Epithelial cell of esophagus (primary cell): Measurements from ENCODE around the gene GSTA5.

Source experiments
- DNase-seq: peaks from one replicate; pipeline ENCODE4 v3.0.0; 2010; ENCODE audit warnings: low read depth
- H3K4me3 ChIP-seq: 2 replicates; pipeline ENCODE4 v1.5.1; 2011; ENCODE audit warnings: mild to moderate bottlenecking, low read length, control low read depth
- TF ChIP-seq, protein P1 (sequence below): IDR thresholded peaks from 2 replicates; pipeline ENCODE4 v1.5.1; 2011; ENCODE audit warnings: low read depth, mild to moderate bottlenecking, low read length, control low read depth, inconsistent platforms; ENCODE audit not compliant: insufficient read depth; ENCODE audit errors: missing control alignments

GSTA5 gene

DNA sequence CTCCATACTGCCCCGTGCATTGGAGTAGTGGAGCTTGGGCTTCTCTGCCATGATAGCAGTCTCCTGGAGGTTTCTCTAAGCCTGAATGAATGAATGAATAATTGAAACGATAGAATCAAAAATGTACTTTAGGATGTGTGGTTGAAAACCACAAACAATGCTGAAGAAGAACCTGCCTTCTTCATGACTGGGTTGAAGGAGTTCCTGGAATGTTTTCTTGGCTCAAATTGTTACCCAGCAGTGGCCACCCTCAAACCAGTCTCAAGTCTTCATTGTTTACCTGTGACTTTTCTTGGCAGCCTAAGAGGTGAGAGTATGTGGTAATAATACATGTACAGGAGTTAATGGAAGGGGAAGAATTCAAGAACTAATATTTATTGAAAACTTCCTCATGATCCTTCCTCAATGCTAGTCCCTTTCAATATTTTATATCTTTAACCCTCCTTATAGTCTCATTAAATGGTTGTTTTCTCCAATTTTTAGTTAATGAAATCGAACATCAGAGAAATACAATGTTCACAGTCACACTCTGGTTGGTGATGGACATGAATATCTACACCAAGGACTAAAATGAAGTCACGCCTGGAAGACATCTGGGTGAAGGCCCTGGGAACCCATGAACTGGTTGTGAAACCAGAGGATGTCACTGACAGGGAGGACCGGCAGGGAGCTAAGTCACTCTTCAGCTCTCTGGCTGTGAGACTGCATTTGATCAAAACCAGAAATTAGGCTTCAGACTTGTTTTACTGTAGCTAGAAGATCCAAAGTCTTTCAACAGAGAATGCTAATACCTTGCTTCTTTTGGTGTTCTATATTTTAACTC is at the start of gene GSTA5:
TSS of gene GSTA5 (minus strand) at position 51 of the 823 bp plus-strand sequence.
- no peak within 1 kb of the TSS for H3K4me3 ChIP-seq
- DNase-seq: no peak
- TF ChIP-seq, protein P1, sequence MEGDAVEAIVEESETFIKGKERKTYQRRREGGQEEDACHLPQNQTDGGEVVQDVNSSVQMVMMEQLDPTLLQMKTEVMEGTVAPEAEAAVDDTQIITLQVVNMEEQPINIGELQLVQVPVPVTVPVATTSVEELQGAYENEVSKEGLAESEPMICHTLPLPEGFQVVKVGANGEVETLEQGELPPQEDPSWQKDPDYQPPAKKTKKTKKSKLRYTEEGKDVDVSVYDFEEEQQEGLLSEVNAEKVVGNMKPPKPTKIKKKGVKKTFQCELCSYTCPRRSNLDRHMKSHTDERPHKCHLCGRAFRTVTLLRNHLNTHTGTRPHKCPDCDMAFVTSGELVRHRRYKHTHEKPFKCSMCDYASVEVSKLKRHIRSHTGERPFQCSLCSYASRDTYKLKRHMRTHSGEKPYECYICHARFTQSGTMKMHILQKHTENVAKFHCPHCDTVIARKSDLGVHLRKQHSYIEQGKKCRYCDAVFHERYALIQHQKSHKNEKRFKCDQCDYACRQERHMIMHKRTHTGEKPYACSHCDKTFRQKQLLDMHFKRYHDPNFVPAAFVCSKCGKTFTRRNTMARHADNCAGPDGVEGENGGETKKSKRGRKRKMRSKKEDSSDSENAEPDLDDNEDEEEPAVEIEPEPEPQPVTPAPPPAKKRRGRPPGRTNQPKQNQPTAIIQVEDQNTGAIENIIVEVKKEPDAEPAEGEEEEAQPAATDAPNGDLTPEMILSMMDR: no peak

DNA sequence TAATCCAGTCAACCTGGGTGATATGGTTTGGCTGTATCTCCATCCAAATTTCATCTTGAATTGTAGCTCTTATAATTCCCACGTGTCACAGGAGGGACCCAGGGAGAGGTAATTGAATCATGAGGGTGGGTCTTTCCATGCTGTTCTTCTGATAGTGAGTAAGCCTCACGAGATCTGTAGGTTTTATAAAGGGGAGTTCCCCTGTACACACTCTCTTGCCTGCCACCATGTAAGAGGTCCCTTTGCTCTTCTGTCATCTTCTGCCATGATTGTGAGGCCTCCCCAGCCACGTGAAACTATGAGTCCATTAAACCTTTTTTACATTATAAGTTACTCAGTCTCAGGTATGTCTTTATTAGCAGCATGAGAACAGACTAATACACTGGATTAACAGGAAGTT is 49.4 kb upstream of the GSTA5 start:
- H3K4me3 ChIP-seq: no peak overlapping the region
- TF ChIP-seq, protein P1: no peak

DNA sequence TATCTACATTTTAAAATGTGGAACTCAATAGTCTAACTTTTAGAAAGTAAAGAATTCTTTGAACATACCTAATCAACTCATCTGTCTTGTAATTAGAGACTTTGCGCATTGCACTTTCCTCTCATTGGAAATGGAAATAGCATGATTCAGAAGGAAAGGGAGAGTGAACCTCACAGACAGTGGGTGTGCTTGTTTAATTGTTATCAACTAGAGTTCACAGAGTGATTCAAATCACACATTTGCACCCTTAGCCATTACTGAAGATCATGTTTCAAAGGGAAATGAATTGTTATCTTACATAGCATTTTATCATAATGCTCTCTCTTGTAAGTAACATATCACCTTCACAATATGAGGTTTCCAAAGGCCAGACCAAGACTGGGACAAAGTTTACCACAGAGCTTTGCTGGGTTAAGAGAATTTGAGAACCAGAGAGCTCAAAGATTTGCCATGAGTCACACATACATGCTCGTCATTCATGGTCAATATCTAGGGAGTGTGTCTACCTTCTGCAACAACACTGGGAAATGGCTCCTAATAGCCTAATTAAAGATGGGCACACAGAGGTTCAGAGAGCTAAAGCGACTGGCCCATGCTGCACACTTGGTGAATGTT is 47.4 kb upstream of the GSTA5 start:
- no peak overlapping the region for H3K4me3 ChIP-seq
- TF ChIP-seq, protein P1: no peak
- DNase-seq: peak; percentile 39

More for the DNA sequence above, 49.4 kb upstream of the GSTA5 start:
- DNase-seq: no peak

DNA sequence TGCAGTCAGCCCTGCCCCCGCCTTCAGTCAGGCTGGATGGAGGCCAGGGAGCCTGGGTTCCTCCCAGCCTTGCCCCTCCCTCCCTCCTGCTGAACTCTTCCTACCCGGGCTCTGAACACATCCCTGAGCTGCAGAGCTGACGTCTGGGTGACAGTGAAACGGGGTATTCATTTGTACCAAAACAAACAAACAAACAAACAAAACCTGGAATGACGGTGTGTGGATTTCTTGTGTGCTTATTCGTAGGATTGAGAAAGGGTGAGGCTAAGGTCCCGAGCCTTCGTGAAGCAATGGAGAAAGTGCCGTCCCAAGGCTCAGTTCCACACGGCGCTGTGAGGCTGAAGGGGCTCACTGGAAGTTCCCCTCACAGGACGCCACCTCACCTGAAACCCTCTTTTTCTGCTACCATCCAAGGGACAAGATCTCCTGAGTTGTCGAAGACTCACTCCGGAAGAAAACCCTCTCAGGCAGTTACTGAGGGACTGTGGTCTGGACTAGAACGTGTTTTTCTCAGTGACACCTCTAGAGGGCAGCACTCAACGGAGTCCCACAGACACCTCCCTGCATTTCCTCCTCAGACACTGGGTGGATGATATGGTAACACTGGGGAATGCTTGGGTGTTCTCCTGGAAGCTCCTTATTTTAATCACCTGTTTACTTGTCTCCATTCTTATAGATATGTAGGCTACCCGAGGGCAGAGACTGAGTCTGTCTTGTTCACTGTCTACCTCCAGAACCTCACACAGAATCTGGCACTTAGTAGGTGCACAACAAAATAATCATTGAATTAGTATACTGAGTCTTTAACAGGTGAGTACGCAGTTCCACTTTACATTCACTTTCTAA is 41.6 kb upstream of the GSTA5 start:
- TF ChIP-seq, protein P1: peak; percentile 85
- peak; percentile 75 for DNase-seq
- peak overlapping the region; percentile 63 for H3K4me3 ChIP-seq

DNA sequence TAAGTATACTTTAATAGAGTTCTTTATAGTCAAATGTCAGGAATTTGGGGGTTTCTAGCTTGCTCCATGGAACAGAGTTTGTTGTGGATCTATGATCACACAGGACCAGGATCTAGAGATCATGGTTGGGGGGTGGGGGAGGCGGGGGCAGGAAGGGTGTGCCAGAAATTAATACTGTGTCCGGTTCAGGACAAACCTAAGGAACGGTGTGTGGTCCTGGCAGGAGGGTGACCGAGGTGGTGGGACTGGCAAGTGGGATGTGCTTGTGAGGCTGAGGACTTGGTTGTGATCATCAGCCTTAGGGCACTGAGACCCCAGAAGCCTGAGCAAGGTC is 41.0 kb upstream of the GSTA5 start:
- H3K4me3 ChIP-seq: no peak overlapping the region
- DNase-seq: no peak

DNA sequence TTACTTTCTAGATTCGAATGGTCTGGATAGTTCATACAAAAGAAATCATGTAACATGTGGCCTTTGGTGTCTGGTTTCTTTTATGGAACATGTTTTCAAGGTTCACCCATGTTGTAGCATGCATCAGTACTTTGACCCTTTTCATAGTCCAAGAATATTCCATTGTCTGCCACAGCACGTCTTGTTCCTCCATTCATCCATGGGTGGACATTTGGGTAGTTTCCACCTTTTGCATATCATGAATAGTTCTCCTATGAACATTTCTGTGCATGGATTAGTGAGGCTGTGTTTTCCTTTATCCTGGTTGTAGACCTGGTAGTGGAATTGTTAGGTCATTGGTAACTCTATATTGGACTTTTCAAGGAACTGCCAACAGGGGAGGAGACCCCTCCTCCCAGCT is 37.2 kb upstream of the GSTA5 start:
- no peak overlapping the region for H3K4me3 ChIP-seq
- no peak for DNase-seq
- TF ChIP-seq, protein P1: no peak

More for the DNA sequence above, 41.0 kb upstream of the GSTA5 start:
- TF ChIP-seq, protein P1: no peak
